Measurements from ENCODE around the gene HHIPL1. TPM values are rescaled to one million over a fixed set of nuclear protein-coding genes. Genes with fewer than 3 reads are reported as not detected.

The HHIPL1 gene
- total and polyA plus RNA-seq, 2 donors (not counting 3 experiments of a cell fraction or from before 2014, with no cell fraction given) = 1.3 to 2.1 TPM

DNA sequence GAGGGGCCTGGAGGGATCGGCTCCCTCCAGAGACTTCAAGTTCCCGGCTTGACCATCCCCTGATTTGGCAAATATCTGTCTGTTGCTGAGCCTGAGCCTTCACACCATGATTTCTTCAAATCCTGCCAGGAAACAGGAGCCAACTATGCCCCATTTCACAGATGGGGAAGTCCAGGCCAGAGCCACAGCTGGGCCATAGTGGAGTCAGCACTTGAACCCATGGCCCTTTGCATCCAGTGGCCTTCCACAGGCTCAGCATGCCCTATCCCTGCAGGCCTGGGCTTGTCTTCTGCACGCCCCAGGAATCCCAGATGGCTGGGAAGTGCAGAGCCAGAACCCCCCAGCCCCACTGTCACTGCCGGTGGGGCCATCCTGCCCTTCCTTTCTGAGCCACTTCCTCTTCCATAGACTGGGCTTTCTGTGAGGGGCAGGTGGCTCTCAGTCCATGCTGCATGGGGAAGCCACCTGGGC lies 84.1 kb downstream of the HHIPL1 start:
- H4K20me1 ChIP-seq (replicated peaks; ENCODE audit: control insufficient read depth, extremely low read depth, insufficient read depth, low read length) = no peaks in the 10 kb centered on the region
- CTCF ChIA-PET = interaction anchor here (1.4 to 4.3 kb wide), 8 partner anchors 26 to 170 kb away, joined by 5 to 35 read pairs (median 13); partner anchors contain the start of genes CYP46A1 and EML1
- H3K36me3 ChIP-seq (ENCODE audit: control insufficient read depth in 2 of 2, extremely low read depth in 1 of 2, insufficient read depth in 2 of 2, low read length in 2 of 2) = no peaks in the 10 kb centered on the region
- H3K4me3 ChIP-seq (replicated peaks in 1 of 3; ENCODE audit: insufficient read depth in 1 of 3, low read depth in 1 of 3, low read length in 3 of 3) = no peak overlapping the region
- H3K27ac ChIP-seq (ENCODE audit: insufficient read depth, low read depth, low read length) = no peak overlapping the region
- H3K9ac ChIP-seq (replicated peaks; ENCODE audit: extremely low read depth, insufficient read depth, low read length) = no peak overlapping the region
- POLR2A ChIA-PET = no interaction called here
- no peaks in the 10 kb centered on the region for H3K27me3 ChIP-seq (ENCODE audit: control insufficient read depth in 2 of 2, insufficient read depth in 2 of 2, low read length in 2 of 2)
- intact Hi-C loops (cut with micrococcal nuclease) = no loop called here
- H3K9me1 ChIP-seq (replicated peaks; ENCODE audit: control insufficient read depth, extremely low read depth, insufficient read depth, low read length) = no peaks in the 10 kb centered on the region
- no peak for DNase-seq (ENCODE audit: low read depth, low spot score)
- no peaks in the 10 kb centered on the region for H3K9me3 ChIP-seq (replicated peaks; ENCODE audit: control insufficient read depth, insufficient read depth, low read length)
- TF ChIP-seq MYC (IDR thresholded peaks at IDR 0.05; ENCODE audit: low read depth, low read length) (no peak), POLR2A (IDR thresholded peaks at IDR 0.05; ENCODE audit: low read depth, low read length) (no peak), GATA2 (IDR thresholded peaks at IDR 0.05; ENCODE audit: insufficient read depth, insufficient read length, low read depth, low read length) (no peak), FOS (IDR thresholded peaks at IDR 0.05; ENCODE audit: borderline replicate concordance, insufficient read depth, low read length) (no peak), POLR2AphosphoS5 (IDR thresholded peaks at IDR 0.05; ENCODE audit: insufficient read depth, low read depth, low read length) (no peak), EZH2 (IDR thresholded peaks at IDR 0.05; ENCODE audit: borderline replicate concordance, low read depth, low read length, severe bottlenecking) (no peak), JUN (IDR thresholded peaks at IDR 0.05; ENCODE audit: borderline replicate concordance, insufficient read depth, insufficient read length, low read depth) (no peak)
- TF ChIP-seq, protein P1, sequence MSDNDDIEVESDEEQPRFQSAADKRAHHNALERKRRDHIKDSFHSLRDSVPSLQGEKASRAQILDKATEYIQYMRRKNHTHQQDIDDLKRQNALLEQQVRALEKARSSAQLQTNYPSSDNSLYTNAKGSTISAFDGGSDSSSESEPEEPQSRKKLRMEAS (IDR thresholded peaks at IDR 0.05; ENCODE audit: insufficient read depth, insufficient read length) = no peak
- TF ChIP-seq, protein P2, sequence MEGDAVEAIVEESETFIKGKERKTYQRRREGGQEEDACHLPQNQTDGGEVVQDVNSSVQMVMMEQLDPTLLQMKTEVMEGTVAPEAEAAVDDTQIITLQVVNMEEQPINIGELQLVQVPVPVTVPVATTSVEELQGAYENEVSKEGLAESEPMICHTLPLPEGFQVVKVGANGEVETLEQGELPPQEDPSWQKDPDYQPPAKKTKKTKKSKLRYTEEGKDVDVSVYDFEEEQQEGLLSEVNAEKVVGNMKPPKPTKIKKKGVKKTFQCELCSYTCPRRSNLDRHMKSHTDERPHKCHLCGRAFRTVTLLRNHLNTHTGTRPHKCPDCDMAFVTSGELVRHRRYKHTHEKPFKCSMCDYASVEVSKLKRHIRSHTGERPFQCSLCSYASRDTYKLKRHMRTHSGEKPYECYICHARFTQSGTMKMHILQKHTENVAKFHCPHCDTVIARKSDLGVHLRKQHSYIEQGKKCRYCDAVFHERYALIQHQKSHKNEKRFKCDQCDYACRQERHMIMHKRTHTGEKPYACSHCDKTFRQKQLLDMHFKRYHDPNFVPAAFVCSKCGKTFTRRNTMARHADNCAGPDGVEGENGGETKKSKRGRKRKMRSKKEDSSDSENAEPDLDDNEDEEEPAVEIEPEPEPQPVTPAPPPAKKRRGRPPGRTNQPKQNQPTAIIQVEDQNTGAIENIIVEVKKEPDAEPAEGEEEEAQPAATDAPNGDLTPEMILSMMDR (IDR thresholded peaks at IDR 0.05; ENCODE audit: extremely low read depth in 1 of 2, insufficient read depth in 1 of 2, low read depth in 1 of 2, low read length in 2 of 2) = no peak
- no peak overlapping the region for H3K4me2 ChIP-seq (ENCODE audit: insufficient read depth, low read length)
- no TSS peak for BruUV-seq (replicated peaks)
- no peaks in the 10 kb centered on the region for H3K79me2 ChIP-seq (ENCODE audit: control insufficient read depth, insufficient read depth, low read length)
- H2AFZ ChIP-seq (ENCODE audit: low read depth, low read length) = no peak overlapping the region
- H3K4me1 ChIP-seq (ENCODE audit: control insufficient read depth, extremely low read depth, insufficient read depth, low read length) = peaks cover 14% of the 10 kb centered on the region
- no peak for FAIRE-seq
- dilution Hi-C loops (cut with MboI; ENCODE audit: extremely low pct_ligation_motif_present, low sequenced_read_pairs) = no loop called here

Other genes with a start within 250 kb of the HHIPL1 start
- 51.9 and 53.1 TPM in 2 replicates for gene SETD3, start 164.3 kb upstream of the HHIPL1 start, total RNA-seq
- 18.1 and 18.7 TPM in 2 replicates for gene SETD3, start 164.3 kb upstream of the HHIPL1 start, polyA plus RNA-seq
- gene CCNK, start 163.7 kb upstream of the HHIPL1 start, total RNA-seq = 59.3 and 59.6 TPM in 2 replicates
- gene CCNK, start 163.7 kb upstream of the HHIPL1 start, polyA plus RNA-seq = 5.8 and 11.9 TPM in 2 replicates
- 17.8 and 22.2 TPM in 2 replicates for gene CCDC85C, start 40.9 kb upstream of the HHIPL1 start, total RNA-seq
- 6.5 and 7.5 TPM in 2 replicates for gene CCDC85C, start 40.9 kb upstream of the HHIPL1 start, polyA plus RNA-seq
- 0.14 and 0.24 TPM in 2 replicates for gene CYP46A1, start 39.2 kb downstream of the HHIPL1 start, total RNA-seq
- 0.03 and 0.05 TPM in 2 replicates for gene CYP46A1, start 39.2 kb downstream of the HHIPL1 start, polyA plus RNA-seq
- 33.0 and 47.8 TPM in 2 replicates for gene EML1, start 148.3 kb downstream of the HHIPL1 start, total RNA-seq
- 20.7 and 22.9 TPM in 2 replicates for gene EML1, start 148.3 kb downstream of the HHIPL1 start, polyA plus RNA-seq

Data from endothelial cell of umbilical vein (primary cell).